GM19023 (cell line): Measurements from ENCODE around the gene MLF2.
"Not testable (repeated sequence)": the region's sequence is repeated elsewhere in the genome, so short reads cannot be mapped to it uniquely, and the experiment has no call there.

Experiments used
- ATAC-seq: cut with Tn5 transposase; IDR thresholded peaks from one replicate; pipeline ENCODE4 v1.9.1; 2021; ENCODE audit warnings: mild to moderate bottlenecking, moderate library complexity; ENCODE audit not compliant: unreplicated experiment

Gene MLF2

GRCh38 chr12:6765634-6766581, 13.0 kb upstream of the MLF2 start, which contains the start of gene PTMS:
PTMS (plus strand) TSS chr12:6766363; CDS start chr12:6766706, 343 bp downstream.
- peak; percentile 21 for ATAC-seq

- ATAC-seq: no peak
Measured at GRCh38 chr12:6765048-6765633, 12.2 kb upstream of the MLF2 start.

GRCh38 chr12:6764011-6764828, 11.3 kb upstream of the MLF2 start:
- ATAC-seq: peak; percentile 83

GRCh38 chr12:6763380-6763779, 10.4 kb upstream of the MLF2 start:
- no peak for ATAC-seq

DNA sequence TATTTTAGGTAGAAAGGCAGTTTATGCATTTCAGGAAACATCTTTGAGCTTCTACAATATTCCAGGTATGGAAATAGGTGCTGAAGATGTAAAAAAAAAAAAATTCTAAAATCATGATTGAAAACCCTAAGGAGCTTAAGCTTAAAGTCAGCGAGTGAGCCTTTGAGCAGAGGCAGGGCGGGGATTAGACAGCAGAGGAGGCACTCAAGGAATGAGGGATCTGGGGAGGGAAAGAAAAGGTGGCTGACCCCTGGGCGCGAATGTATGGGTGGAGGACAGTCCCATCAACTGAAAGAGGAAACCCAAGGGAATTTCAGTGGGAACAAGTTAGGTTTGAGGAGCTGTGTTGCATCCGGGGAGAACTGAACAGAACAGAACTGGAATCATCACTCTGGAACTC, 6.8 kb upstream of the MLF2 start:
- ATAC-seq: no peak

- no peak for ATAC-seq
Measured at GRCh38 chr12:6758506-6759095, 5.7 kb upstream of the MLF2 start.

- ATAC-seq: no peak
Measured at GRCh38 chr12:6757028-6757690, 4.2 kb upstream of the MLF2 start.

- no peak for ATAC-seq
Measured at GRCh38 chr12:6754411-6754810, 1.5 kb upstream of the MLF2 start.

DNA sequence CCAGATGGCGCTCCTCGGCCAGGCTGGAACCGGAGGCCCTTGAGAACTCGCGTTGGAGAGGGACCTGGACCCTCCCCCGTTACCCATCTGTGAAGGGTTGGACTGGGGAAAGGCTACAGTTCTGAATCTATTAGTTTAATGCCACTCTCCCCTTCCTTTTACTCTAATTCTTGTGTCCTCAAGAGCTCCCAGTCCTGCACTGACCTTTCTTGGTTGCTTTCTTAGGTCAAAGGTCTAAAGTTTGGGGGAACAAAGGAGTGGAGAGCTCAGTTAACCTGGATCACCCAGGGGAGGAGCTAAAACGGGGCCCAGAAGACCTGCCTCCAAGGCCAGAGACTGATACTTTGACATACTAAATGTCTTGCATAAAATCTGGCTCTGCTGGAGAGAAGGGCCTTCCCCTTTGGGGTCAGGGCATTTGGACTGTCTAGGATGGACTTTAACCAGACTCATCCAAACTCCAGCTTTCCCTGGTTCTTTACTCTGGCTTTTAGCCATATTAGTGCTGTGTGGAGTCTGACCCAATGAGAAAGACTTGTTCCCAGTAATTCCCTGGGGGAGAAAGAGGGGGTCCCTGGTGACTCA, 923 bp upstream of the MLF2 start:
- no peak for ATAC-seq

DNA sequence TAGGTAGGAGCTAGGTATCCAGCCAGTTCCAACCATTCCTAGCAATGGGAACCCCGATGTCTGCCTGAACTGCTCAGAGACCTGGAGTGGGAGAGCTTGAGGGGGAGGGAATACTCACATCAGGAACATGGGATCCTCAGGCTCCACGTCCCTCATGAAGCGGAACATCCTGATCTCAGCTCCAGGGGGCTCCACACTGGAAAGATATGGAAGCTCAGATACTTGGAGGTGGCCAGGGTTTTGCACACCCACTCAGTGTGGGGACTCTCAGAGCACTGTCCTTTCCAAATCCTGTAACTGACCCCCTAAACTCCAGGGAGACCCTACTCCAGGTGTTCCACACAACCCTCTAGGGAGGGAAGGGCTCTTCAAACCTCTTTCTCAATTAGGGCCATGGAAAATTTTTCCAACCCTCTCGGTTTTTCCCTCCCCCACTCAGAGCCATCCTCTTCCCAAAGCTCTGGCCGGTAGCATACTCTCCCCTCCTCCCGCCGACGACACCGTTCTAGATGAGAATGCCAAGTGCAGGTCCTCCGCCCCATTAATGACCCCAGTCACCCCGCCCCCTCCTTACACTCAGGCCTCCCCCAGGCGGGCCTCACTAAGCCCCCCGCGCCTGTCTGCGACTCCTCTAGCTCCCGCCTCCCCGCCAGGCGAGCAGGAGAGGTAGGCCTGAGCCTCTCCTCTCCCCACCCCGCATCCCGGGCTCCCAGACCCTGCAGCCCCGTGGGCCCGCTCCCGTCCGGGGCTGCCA, 597 bp downstream of the MLF2 start:
- no peak for ATAC-seq

- ATAC-seq: no peak
Measured at GRCh38 chr12:6751767-6752166, 1.2 kb downstream of the MLF2 start.

GRCh38 chr12:6750506-6750905, 2.4 kb downstream of the MLF2 start:
- no peak for ATAC-seq

DNA sequence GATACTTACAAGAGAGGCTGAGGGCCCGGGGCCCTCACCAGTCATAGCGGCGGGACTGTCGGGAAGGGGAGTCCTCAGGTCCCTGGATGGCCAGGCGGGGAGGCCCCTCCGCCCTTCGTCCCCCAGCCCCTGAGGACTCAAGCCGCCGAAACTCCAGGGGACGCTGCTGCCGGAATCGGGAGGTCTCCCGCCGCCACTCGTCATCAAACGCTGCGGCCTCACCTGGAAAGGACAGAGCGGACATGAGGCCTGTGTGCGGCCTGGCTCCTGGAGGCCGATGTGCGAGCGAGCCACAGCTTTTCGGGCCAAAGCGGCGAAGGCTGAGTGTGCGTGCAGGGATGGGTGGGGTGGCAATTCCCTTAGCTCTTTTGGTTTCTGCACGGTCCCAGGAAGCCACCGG, 4.2 kb downstream of the MLF2 start:
- no peak for ATAC-seq

GRCh38 chr12:6747216-6747615, 5.7 kb downstream of the MLF2 start:
- no peak for ATAC-seq

GRCh38 chr12:6745741-6746525, 7.0 kb downstream of the MLF2 start:
- ATAC-seq: no peak

DNA sequence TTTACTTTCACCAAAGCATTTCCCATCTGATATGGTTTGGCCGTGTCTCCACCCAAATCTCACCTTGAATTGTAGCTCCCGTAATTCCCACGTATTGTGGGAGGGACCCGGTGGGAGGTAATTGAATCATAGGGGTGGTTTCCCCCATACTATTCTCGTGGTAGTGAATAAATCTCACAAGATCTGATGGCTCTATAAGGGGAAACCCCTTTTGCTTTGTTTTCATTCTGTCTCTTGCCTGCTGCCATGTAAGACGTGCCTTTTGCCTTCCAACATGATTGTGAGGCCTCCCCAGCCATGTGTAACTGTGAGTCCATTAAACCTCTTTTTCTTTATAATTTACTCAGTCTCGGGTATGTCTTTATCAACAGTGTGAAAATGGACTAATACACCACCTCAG, 9.6 kb downstream of the MLF2 start:
- ATAC-seq: not testable (repeated sequence)

DNA sequence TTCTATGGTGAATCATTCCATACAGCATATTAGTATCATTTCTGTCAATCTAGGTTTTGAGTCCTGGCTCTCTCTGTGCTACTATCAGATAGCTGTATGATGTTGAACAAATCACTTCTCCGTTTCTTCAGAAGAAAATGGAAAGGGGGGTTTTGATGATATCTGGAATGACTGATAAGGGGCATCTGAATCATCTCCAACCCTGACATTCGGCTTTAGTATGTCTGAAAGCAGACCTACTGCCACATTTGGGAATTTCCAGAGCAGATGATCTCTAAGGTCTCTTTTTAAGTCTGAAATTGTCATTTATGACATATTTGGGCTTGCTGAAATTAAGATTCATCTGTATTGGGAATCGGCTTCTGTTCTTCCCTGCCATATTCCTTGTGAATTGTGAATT, 10.1 kb downstream of the MLF2 start:
- ATAC-seq: no peak

- ATAC-seq: not testable (repeated sequence)
Measured at GRCh38 chr12:6742080-6742479, 10.9 kb downstream of the MLF2 start.

GRCh38 chr12:6736754-6737153, 16.2 kb downstream of the MLF2 start:
- ATAC-seq: no peak
